Muscle of arm (tissue), 14 donors: ENCODE data around the gene SCUBE1. TPM values are rescaled to one million over a fixed set of nuclear protein-coding genes. Genes with fewer than 3 reads are reported as not detected.

ENCODE experiments used
- DNase-seq: peaks from one replicate; pipeline ENCODE4 v3.0.0-alpha.2; 2013
- long read RNA-seq, 11 donors: transcript quantifications; one replicate each; lab custom pipeline, GENCODE V29; 2026
- polyA plus RNA-seq, 12 donors: library from polyadenylated mRNA; unstranded; fragments of 120-200 nt; gene quantifications; one replicate each; pipeline ENCODE4 v1.2.1, GENCODE V29; 2013; ENCODE audit not compliant: insufficient read length in 12 of 12

The SCUBE1 gene
- polyA plus RNA-seq: 1 to 10 TPM in 1 of 12 donors, under 1 TPM in 9, not detected in 2; 0.21 to 5.5 (median 0.53) TPM
- long read RNA-seq, donor 1: 0 reads
- long read RNA-seq, donor 2: 0 reads
- long read RNA-seq, donor 3: 0 reads
- long read RNA-seq, donor 4: 0 reads
- long read RNA-seq, donor 5: 0 reads
- long read RNA-seq, donor 6: 0 reads
- long read RNA-seq, donor 7: 0 reads
- long read RNA-seq, donor 8: 0 reads
- long read RNA-seq, donor 9: 0 reads
- long read RNA-seq, donor 10: 0 reads
- long read RNA-seq, donor 11: 0 reads

DNA sequence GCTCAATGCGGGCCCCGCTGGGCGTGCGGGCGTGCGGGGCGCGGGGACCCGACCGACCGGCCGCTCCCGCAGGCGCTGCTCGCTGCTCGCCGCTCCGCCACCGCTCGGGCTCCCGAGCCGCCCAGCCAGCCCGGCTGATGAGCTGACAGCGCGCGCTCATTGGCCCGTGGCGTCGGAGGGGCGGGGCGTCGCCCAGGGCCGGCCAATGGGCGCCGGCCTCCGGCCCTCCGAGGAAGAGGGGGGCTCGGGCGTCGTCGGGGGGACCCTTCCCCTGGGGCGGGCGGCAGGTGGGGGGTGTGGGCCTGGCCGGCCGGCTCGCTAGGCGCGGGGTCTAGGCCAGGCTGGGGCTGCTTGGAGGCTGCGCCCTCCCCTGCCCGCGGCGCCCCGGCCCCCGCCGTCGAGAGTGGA, at the start of gene SCUBE1:
Gene SCUBE1 (minus strand): TSS at position 111 of the 408 bp plus-strand sequence. CDS start 111 bp downstream, outside the sequence.
- DNase-seq: peak; percentile 43

DNA sequence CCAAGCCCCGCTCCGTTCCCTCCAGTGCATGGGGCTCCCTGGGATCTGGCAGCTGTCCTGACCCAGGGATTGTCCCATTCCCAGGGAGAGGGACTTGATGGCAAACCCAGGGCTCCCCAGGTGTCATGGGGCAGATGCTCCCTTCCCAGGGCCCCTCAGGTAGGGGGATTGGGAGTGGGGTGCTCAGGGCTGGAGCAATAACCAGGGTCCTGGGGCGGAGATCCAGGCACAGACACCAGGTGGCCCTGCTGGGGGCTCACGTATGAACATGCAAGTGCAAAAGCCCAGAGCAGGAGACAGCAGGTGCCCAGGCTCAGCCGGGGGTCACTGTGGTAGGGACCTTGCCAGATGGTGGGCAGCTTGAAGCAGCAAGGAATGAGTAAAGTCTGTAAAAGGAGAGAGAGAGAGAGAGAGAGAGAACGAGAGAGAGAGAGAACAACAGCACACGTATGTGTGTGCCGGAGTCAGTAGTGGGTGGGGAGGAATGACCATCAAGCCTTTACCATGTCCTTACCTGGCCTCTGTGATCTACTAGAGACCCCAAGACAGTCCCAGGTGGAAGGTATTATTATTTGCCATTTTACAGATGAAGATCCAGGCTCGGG, 49.3 kb upstream of the SCUBE1 start:
- no peak for DNase-seq

DNA sequence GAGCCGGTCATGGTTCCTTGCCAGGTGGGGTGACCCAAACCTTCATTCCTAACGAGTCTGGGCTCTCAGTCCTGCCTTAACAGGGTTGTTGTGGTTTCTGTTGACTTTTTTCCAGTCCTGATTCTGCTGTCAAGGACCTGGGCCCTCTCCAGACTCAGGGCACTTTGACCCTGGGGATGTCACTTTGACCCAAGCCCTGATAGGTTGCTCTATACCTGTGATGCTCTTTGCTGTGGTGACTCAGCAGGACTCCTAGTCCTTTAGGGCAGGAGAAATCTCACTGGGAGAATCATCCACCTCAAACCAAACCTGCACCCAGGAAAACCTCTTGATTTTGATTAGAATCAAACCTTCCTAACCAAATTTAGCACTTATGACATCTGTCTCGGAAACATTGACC, 48.1 kb upstream of the SCUBE1 start:
- DNase-seq: no peak

DNA sequence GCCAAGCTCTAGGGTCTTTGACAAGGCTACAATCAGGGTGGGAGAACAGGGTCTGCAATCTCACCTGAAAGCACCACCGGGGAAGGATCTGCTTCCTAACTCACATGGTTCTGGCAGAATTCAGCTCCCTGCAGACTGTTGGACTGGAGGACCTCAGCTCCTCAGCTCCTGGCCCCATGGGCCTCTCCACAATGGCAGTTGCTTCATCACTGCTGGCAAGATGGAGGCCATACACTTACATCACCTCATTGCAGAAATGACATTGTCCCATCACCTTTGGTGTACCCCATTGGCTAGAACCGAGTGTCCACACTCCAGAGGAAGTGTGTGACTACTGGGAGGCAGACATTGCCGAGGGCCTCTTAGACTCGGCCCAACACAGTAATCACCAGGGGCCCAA, 47.7 kb upstream of the SCUBE1 start:
- DNase-seq: no peak

DNA sequence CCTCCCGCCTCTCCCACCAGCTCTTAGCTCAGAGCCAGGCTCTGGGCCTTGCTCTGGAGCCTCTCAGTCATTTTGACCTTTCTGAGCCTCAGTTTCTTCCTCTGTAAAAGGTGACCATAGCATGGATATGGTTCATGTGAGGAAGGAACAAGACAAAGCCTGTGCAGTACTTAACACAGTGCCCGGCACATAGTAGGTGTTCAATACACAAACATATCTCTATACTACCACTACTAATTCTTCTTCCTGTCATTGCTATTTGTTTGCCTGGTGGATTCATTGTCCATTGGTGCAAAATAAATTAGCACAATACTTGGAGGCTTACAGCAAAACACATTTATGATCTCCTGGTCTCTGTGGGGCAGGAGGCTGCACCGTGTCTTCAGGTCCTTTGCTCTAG, 47.0 kb upstream of the SCUBE1 start:
- DNase-seq: no peak

DNA sequence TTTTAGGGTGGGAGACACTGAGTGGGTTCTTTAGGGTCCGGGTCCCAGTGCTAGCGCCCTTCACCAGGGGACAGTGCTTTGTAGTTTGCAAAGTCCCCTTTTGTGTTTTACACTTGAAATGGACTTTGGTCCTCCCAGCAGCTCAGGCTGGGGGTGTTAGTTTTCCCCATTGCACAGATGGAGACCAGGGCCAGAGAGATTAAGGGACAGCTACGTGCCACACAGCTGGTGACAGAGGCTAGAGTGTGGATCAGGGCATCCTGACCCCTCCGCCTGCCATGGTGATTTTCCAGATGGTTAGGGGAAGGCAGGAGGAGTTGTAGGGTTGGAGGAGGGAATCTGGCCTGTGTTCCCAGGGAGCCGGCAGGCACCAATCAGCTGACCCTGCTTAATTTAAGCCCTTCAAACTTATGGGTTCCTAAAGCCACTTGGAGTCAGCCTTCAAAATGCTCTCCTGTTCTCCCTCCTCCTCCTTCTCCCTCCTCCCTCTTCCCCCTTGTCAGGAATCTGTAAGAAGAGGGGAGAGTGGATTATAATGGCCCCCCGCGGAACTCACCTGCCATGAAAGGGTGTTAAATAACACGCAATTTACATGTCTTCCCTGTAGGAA, 46.2 kb upstream of the SCUBE1 start:
- DNase-seq: no peak

DNA sequence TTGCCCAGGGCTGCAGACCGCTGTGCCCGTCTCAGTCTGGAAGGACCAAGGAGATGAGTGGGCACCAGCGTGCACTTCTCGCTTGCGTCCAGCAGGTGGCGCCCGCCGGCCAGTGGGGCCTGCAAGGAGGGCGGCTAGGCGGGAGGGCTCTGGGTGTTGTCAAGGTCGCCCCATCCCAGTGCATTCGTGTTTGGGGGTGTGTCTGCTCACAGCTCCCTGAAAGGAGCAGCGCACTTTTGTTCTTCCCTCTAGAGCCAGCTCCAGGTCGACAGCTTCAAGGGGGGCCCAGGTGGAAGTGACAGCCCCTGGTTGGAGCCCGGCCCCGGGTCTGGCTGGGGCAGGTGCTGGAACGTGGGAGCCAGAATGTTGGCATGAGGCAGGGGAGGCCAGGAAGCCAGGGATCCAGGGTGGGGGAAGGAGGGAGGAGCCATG, 45.3 kb upstream of the SCUBE1 start:
- peak; percentile 52 for DNase-seq

DNA sequence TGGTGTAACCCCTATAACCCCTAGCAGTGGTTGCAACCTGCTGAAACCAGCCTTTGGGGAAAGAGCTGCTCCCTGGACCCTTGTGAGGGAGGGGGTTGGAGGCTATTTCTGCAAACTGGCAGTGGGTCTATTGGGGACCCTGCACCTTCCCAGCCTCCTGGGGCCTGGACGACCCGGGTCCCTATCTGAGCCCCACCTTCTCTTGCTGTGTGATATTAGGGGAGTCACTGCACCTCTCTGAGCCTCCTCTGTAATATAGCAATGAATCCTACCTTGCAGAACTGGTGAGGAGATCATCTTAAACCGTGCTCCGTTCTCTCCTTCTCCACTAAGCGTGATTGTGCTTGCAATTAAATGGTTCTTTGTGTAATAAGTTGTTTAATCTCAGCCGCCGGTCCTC, 44.6 kb upstream of the SCUBE1 start:
- no peak for DNase-seq

DNA sequence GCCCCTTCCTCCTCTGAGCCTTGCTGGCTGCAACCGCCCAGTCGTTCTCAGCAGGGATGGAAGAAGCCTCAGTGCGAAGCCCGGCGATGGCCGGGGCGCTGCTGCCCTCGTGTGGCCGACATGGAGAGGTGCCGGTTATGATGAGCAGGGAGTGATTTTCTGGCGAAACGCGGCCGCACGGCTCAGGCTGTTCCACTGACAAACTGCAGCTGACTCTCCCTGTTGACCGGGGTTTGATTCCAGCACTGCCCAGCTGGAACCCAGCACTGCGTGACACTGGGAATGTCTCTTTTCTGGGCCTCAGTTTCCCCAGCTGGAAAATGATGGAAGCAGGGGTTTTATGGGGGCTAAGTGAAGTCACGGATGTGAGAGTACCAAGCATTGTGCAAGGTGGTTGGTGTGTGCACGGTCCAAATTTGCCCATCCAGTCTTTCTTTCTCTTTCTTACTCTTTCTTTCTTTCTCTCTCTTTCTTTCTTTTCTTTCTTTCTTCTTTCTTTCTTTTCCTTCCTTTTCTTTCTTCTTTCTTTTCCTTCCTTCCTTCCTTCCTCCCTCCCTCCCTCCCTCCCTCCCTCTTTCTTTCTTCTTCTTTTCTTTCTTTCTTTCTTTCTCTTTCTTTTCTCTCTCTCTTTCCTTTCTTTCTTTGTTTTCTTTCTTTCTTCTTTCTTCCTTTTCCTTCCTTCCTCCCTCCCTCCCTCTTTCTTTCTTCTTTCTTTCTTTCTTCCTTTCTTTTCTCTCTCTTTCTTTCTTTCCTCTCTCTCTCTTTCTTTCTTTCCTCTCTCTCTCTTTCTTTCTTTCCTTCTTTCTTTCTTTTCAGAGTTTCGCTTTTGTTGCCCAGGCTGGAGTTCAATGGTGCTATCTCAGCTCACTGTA, 42.8 kb upstream of the SCUBE1 start:
- peak; percentile 86 for DNase-seq

DNA sequence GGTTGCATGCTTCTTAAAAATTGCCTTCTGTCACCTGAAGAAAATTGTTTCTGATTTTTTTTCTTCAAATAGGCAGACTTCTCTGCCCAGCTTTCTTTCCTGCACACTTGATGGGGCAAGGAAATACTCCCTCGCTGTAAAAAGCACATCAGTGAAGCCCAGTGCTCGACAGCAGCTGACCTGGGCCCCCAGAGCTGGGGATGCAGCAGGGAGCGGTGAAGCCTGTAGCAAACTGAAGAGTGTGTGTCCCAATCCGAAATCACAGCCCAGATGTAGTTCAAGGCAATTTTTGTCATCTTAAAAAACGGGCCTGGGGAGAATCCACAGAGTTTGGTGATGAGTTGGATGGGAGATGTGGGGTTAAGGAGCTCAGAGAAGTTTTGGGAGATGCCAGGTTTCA, 41.7 kb upstream of the SCUBE1 start:
- DNase-seq: no peak

DNA sequence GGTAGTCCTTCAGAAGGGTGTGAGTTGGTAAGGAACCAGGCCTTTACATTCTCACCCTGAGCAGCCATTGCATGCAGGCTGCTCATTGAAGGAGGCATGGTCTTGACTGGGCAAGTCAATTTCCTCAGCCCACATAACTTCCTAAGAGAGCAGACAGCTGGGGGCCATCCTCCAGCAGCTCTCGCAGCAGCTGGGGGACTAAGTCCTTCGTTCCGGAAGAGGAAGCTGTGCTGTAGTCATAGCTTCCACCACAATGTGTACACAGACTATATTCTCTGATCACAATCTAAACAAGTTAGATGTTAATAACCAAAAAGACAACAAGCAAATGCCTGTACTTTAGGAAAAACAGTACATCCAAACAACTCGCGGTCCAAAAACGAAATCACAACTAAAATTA, 38.5 kb upstream of the SCUBE1 start:
- no peak for DNase-seq

DNA sequence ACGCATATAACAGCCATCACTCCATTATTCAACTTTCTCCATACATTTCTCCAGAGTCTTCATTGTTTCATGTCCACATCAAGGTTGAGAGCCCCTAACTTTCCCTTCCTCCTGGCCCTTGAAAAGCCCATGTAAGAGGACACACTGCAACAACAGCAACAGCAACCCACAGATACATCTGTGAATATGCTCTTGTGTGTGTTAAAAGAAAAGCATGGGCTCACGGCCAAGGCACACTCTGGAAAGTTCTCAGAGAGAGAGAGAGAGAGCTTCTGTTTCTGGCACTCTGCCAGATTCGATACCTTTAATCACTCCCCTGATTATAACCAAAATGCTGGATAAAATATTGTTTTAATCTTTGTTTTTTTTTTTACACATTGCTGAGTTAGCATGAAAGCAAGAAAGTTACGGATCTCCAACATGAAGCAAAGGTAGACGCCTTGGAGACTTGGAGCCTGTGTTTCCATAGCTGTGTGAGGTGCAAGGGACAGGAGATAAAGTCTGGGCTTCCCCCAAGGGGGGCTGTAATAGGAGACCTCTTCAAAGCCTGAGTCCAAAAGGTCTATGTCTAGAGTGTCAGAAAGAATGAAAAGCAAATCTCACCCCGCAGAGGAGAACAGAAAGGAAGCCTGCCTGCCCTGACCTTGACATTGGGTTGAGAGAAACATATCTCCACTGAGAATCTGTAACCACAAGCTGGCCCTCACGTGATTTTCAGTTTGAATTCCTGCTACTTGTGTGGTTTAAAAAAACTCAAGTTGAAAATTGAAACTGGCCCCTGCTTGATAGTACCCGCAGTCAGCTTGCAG, 34.9 kb upstream of the SCUBE1 start:
- DNase-seq: peak; percentile 41

DNA sequence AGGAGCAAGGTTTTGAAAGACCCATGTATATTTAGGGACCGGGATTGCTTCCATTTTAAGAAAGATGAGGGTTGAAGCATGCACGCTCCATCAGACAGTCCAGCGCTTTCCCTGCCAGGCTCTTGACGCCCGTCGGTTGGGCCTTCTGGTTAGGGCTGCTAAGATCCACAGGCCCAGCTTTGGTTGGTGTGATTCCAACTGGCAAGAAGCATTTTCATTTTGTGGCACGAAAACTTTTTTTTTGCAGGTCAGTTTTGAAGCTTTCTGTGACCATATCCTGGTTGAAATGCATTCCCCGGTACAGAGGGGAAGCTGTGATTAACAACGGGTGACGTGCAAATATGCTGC, 34.4 kb upstream of the SCUBE1 start:
- DNase-seq: no peak

DNA sequence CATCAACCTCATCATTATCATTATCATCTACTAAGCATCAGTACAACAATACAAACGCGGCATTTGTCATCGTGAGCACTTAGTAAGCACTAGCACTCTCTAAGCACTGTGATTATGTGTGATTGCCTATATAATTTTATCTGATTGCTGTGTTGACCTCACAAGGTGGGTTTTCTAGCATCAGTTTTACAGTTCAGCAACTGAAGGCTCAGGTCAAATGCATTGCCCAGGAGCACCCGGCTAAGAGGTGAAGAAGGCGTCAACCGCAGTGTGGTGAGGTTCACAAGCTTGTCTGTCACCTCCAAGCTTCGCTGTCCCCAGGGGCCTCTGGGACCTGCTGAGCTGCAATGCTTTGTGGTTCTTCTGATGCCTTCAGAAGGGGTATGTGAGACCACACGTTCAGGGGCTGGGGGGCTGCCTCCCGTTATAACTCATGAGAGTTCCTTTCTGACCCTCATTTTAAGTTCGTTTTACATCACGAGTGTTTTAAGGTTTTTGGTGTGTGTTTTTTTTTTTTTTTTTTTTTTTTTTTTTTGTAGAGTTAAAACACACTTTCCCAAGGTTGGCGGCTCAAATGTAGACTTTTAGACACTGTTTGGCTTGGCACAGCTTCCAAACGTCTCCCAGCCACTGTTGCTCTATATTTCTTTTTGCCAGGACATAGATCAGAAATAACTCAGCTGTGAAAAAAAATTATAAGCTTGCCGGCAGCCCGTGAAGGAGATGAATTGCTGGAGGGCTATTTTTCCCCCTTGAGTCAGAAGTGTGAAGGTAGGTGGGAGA, 33.8 kb upstream of the SCUBE1 start:
- DNase-seq: no peak

DNA sequence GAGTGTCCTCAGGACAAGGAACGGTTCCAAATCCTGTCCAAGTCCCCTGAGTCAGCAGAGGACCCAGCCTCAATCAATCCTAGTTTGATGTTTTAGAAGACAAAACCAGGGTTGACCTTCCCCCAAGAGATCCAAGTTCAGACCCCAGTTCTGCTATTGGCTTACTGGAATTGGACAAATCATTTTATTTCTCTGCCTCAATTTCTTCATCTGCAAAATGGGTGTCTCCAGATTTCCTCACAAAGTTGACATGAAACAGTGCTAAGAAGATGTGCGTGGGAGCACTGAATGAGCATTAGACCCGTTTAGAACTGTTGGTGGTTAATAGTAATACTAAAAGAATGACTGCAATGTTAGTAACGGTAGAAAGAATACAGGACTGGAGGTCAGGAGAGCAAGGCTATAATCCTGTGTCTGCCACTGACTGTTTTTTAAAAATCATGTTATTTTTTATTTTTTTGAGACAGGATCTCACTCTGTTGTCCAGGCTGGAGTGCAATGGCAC, 32.8 kb upstream of the SCUBE1 start:
- no peak for DNase-seq

DNA sequence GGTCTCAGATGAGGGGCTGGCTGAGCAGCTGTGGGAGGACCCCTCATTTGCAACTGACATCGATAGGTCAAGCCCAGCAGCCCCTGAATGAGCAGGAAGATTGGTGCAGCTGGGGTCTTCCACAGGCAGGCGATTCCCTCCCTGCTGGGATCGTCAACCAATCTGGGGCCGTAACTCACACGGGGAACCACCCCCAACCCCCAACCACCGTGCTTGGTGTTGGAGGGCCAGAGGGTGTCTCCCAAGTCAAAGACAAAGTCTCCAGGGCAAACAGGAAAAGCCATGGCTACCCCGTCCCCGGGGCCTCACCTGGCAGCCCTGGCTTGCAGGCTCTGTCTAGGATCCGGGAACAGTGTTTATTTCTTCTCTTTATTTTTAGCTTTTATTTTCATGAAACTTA, 26.9 kb upstream of the SCUBE1 start:
- no peak for DNase-seq

DNA sequence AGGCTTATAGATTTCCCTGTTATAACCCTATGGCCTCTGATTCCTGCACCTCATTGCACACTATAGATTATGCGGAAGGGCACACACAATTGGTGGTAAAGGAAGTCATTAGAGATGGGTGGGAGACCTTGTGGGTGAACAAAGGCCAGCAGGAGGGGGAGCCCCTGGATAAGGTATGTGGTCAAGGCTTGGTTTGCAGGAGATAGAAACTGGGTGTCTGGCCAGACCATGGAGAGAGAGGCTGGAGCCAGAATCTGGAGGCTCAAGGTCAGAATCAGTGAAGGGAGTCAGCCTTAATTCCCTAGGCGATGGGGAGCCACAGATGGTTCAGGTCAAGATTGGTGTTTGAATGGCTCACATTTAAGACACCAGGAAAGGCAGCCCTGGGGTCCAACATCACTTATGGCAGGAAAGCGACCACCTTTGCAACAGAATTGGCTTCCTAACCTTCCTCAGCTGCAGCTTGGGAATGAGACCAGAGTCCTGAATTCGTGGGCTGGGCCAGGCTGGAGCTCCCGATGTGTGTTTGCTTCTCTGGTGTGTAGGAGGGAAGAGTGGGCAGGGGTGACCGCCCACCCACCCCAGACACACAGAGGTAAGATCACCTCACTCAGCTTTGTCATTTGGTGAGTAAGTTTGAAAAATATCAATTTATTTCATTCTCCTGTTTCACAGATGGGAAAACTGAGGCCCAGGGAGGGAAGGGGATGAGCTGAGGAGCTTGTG, 22.7 kb upstream of the SCUBE1 start:
- DNase-seq: no peak

DNA sequence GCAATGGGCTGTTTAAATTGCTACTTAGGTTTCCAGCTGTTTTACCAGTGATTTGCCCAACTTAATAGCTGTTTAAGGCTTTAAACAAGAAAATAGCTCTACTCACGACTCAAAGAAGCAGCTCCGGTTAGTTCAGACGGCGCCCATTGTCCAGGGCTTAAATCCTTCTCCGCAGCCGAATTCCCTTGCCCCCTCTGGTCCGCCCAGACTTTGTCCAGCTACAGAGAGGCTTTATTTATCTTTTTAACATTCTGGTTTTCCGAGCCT, 20.9 kb upstream of the SCUBE1 start:
- DNase-seq: no peak

DNA sequence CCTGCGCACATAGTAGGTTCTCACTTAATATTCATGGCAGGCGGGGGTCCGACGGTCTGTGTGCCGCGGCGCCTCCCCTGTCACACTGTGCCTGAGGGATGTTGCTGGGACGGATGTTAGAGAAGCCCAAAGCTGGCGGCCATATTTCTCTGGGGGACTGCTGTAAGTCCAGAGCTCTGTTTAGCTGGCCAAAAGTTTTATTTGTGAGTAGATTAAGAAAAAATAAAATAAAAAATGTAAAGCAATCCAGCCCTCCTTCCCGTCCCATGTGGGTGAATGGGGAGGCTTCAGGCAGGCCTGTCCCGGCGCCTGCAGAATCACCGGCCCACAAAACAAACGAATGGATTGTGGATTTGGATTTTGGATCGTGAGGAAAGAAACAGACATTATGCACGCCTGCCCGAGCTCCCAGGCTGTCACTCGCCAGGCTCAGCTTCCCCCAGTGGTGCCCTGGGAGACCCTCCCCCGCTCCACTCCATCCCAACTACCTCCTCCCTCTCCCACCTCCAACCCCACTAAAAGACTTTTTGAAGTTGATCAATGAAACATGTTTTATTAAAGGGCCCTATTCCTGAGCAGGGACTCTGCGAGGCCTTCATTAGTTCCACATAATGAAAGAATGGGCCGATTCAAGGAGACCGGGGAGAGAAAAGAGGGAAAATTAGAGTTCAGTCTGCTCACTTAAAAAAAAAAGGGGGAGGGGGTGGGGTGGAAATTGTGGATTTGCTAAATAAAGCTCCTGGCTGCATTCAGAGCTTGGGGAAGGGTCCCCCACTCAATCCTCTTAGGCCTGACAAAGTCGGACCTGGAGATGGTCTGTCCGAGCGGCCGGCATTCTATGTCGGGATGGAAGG, 20.4 kb upstream of the SCUBE1 start:
- DNase-seq: no peak
